IPS-20b (cell line): ENCODE results near the gene RPS6KA3.
"Not testable (repeated sequence)": the region's sequence is repeated elsewhere in the genome, so short reads cannot be mapped to it uniquely, and the experiment has no call there.

Experiments used
- H3K27ac ChIP-seq: one replicate; pipeline ENCODE4 v1.5.1; 2013; ENCODE audit warnings: low read length
- H3K27me3 ChIP-seq: 2 replicates; pipeline ENCODE4 v1.6.1; 2013; ENCODE audit warnings: mild to moderate bottlenecking, low read length, inconsistent platforms; ENCODE audit not compliant: insufficient read depth
- H3K36me3 ChIP-seq: 2 replicates; pipeline ENCODE4 v1.6.1; 2013; ENCODE audit warnings: low read depth, mild to moderate bottlenecking, inconsistent platforms, low read length, moderate library complexity; ENCODE audit not compliant: insufficient read depth
- H3K4me1 ChIP-seq: 2 replicates; pipeline ENCODE4 v1.6.1; 2013; ENCODE audit warnings: mild to moderate bottlenecking, control low read depth, inconsistent platforms, low read length, moderate library complexity; ENCODE audit not compliant: insufficient read depth
- H3K4me3 ChIP-seq: 2 replicates; pipeline ENCODE4 v1.5.1; 2013; ENCODE audit warnings: mild to moderate bottlenecking, low read length, inconsistent platforms
- H3K9ac ChIP-seq: 2 replicates; pipeline ENCODE4 v1.6.1; 2013; ENCODE audit warnings: low read depth, mild to moderate bottlenecking, inconsistent platforms, low read length, moderate library complexity
- H3K9me3 ChIP-seq: 2 replicates; pipeline ENCODE4 v1.6.1; 2013; ENCODE audit warnings: mild to moderate bottlenecking, low read depth, low read length, inconsistent platforms; ENCODE audit not compliant: insufficient read depth

Gene RPS6KA3

DNA sequence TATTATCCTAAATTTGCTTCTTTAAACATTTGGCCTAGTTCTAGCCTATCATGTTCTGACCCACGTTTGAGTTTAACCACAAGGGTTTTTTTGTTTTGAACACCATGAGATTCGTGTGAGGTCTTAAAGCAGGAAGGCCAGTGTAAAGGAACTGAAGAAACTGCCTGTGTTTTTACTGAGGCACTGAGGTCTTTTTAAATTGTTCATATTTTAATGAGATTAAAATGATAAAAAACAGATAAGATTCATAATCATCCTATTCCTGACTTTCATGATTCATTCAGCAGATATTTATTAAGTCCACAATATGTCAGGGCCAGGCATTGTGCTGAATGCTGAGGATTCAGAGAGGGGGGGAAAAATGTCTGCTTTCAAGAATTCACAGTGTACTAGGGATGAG is 3.2 kb downstream of the RPS6KA3 start:
- Histone ChIP-seq H3K27me3 (peaks cover 18% of the 10 kb centered on the region), H3K9ac (no peak overlapping the region), H3K4me3 (no peak overlapping the region), H3K36me3 (no peaks in the 10 kb centered on the region), H3K27ac (no peak overlapping the region), H3K4me1 (peaks cover 6% of the 10 kb centered on the region; the same call in 1 of the 2 replicates), H3K9me3 (no peaks in the 10 kb centered on the region)

DNA sequence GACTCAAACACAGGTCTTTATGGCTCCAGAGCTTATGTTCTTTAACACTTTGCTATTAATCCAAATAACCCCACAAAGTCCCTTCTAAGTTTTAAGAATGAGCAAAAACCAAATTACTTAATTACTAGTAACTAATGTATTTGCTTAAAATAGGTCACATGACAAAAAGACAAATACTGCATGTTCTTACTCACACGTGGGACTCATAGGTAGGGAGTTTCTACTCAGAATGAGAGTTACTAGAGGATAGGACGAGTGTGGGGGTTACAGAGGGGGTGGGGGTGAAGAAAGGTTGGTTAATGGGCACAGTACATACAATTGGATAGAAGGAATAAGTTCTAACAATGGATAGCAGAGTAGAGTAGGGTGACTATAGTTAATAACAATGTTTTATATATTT is 5.8 kb downstream of the RPS6KA3 start:
- Histone ChIP-seq H3K9me3 (no peaks in the 10 kb centered on the region), H3K4me3 (no peak overlapping the region), H3K4me1 (peaks cover 6% of the 10 kb centered on the region; the same call in 1 of the 2 replicates), H3K27ac (no peak overlapping the region), H3K27me3 (peaks cover 15% of the 10 kb centered on the region; the same call in 1 of the 2 replicates), H3K36me3 (no peaks in the 10 kb centered on the region), H3K9ac (no peak overlapping the region)

DNA sequence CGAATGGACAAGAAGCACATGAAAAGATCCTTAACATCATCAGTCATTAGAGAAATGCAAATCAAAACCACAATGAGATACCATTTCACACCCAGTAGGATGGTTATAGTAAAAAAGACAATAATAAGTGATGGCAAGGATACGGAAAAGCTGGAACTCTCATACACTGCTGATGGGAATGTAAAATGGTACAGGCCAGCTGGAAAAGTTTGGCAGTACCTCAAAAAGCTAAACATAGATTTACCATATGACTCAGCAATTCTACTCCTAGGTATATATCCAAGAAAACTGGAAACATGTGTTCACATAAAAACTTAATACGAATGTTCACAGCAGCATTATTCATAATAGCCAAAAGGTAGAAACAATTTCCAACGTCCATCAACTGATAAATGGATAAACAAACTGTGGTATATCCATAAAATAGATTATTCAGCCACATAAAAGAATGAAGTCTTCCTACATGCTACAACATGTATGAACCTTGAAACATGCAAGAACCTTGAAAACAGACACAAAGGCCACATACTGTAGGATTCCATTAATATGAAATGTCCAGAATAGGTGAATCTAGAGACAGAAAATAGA is 11.9 kb downstream of the RPS6KA3 start:
- no peak overlapping the region for H3K4me3 ChIP-seq
- no peaks in the 10 kb centered on the region for H3K36me3 ChIP-seq
- H3K9ac ChIP-seq = no peak overlapping the region
- H3K9me3 ChIP-seq = no peaks in the 10 kb centered on the region
- no peaks in the 10 kb centered on the region; the same call in 1 of the 2 replicates for H3K4me1 ChIP-seq
- H3K27me3 ChIP-seq = no peaks in the 10 kb centered on the region
- H3K27ac ChIP-seq = no peak overlapping the region

DNA sequence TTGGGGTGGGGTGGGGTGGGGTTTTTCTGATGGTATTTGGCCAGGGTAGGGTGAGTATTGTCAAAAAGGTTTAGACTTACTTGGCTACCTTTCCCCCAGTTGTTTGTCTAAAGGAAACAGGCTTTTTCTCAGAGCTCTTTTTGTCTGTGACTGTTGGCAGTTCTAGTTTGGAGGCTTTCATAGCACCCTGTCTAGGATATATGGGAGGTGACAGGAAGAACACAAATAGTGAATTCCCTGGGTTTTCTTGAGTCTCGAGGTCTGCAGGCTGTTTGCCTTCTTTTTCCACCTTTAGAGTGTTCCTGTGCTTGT is 13.5 kb downstream of the RPS6KA3 start:
- no peak overlapping the region for H3K4me3 ChIP-seq
- no peaks in the 10 kb centered on the region for H3K27me3 ChIP-seq
- no peaks in the 10 kb centered on the region; the same call in 1 of the 2 replicates for H3K4me1 ChIP-seq
- no peaks in the 10 kb centered on the region for H3K9me3 ChIP-seq
- no peak overlapping the region for H3K9ac ChIP-seq
- no peaks in the 10 kb centered on the region for H3K36me3 ChIP-seq
- no peak overlapping the region for H3K27ac ChIP-seq

DNA sequence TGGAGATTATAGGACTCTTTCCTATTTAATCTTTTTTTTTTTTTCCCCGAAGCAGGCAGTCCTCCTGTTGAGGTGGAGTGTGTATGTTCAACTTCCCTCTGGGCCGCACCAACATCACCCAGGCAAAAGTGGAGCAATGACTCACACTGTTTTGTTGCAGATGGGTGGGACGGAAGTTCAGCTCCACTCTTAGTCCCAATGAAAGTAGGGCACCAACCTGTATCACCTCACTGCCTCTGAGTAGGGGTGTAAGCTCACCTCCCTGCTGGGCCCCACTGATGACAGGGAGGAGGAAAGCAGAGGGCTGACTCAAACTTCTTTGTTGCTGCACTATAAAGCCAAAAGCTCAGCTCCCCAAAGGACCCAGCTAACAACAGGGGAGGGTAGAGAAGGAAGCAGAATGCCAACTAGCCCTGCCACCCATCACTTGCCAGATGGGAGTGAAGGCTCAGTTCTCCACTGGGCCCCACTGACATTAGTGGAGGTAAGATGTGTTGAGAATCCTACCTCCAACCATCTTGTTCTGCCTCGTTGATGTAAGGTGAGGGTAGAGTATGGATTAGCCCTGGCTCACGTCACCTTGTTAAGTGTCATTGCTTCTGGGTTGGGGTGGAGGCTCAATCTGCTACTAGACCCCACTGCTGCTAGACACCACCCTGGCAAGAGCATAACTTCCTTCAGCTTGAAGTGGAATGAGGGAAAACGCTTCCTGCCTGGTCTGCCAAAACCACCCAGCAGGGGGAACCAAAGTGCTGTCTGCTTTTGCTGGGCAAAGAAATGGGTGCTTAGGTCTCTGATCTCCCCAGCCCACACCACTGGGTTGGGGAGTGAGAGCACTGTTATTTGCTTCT is 14.1 kb downstream of the RPS6KA3 start:
- H3K4me1 ChIP-seq = no peaks in the 10 kb centered on the region; the same call in 1 of the 2 replicates
- no peaks in the 10 kb centered on the region for H3K36me3 ChIP-seq
- H3K9me3 ChIP-seq = no peaks in the 10 kb centered on the region
- no peak overlapping the region for H3K4me3 ChIP-seq
- no peaks in the 10 kb centered on the region for H3K27me3 ChIP-seq
- no peak overlapping the region for H3K27ac ChIP-seq
- no peak overlapping the region for H3K9ac ChIP-seq

DNA sequence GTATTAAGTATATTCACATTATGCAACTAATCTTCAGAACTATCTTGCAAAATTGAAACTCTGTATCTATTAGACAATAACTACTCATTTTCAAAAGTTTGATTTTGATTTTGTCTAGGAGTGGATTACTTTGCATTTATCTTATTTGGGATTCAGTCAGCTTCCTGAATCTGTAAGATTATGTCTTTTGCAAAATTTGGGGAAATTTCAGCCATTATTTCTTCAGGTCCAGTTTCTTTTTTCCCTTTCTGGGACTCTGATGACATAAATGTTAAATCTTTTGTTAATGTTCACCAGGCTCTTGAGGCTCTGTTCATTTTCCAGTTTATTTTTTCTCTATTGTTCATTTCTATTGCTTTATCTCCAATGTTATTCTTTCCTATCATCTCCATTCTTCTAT is 15.0 kb downstream of the RPS6KA3 start:
- H3K4me3 ChIP-seq = no peak overlapping the region

DNA sequence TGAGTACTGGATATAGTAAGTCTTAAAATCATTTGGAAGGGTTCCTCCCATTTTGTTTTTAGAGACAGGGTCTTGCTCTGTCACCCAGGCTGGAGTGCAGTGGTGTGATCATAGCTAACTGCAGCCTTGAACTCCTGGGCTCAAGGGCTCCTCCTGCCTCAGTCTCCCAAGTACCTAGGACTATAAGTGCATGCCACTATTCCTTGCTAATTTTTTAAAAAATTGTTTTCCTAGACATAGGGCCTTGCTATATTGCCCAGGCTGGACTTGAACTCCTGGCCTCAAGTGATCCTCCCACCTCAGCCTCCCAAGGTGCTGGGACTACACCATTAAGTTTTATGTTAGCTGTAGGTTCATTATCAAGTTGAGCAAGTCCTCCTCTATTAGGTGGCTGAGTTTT is 16.6 kb downstream of the RPS6KA3 start:
- not testable (repeated sequence) for H3K27me3 ChIP-seq, H3K9me3 ChIP-seq, H3K27ac ChIP-seq, H3K4me1 ChIP-seq, H3K4me3 ChIP-seq, H3K36me3 ChIP-seq, H3K9ac ChIP-seq

More for the DNA sequence above, 15.0 kb downstream of the RPS6KA3 start:
- Histone ChIP-seq H3K27me3 (no peaks in the 10 kb centered on the region), H3K27ac (no peak overlapping the region), H3K9ac (no peak overlapping the region), H3K4me1 (no peaks in the 10 kb centered on the region; the same call in 1 of the 2 replicates), H3K9me3 (no peaks in the 10 kb centered on the region), H3K36me3 (no peaks in the 10 kb centered on the region)

DNA sequence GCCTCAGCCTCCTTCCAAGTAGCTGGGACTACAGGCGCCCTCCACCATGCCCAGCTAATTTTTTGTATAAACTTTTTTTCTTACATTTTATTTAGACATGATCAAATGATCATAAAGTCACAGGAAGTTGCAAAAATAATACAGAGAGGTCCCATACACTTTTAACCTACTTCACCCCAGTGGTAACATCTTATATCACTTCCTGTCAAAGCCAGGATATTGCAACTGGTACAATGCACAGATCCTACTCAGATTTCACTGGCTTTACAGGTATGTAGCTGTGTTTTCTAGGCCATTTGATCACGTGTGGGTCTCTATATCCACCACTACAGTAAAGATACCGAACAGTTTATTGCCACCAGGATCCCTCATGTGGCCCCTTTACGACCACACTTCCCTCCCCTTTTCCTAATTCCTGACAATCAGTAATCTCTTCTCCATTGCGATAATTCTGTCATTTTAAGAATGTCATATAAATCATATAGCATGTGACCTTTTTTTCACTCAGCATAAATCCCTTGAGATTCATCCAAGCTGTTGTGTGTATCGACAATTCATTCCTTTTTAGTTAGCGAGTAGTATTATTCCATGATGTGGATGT is 18.0 kb downstream of the RPS6KA3 start:
- H3K4me3 ChIP-seq = no peak overlapping the region
- H3K9me3 ChIP-seq = no peaks in the 10 kb centered on the region
- H3K27me3 ChIP-seq = no peaks in the 10 kb centered on the region
- no peak overlapping the region for H3K27ac ChIP-seq
- H3K4me1 ChIP-seq = no peaks in the 10 kb centered on the region; the same call in 1 of the 2 replicates
- no peaks in the 10 kb centered on the region for H3K36me3 ChIP-seq
- no peak overlapping the region for H3K9ac ChIP-seq

DNA sequence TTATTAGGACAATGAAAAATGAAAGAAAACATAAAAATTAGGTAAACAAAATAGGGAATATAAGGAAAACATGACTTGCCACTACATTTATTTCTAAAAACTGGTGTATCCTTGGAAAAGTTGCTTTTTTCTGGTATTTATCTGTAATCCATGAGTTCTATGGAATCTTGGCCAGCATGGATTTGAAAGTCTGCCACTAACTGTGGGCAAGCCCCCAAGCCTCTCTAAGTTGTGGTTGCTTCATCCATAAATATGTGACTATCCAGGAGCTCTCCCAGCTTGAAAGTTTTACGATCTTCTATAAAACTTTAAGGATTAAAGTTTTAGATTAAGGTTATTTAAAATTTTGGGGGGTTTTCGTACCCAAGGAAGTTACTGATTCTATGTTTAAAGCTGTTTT is 21.8 kb downstream of the RPS6KA3 start:
- no peaks in the 10 kb centered on the region for H3K27me3 ChIP-seq
- H3K27ac ChIP-seq = no peak overlapping the region
- H3K4me1 ChIP-seq = no peaks in the 10 kb centered on the region
- no peaks in the 10 kb centered on the region for H3K36me3 ChIP-seq
- no peaks in the 10 kb centered on the region for H3K9me3 ChIP-seq
- H3K4me3 ChIP-seq = no peak overlapping the region
- H3K9ac ChIP-seq = no peak overlapping the region

DNA sequence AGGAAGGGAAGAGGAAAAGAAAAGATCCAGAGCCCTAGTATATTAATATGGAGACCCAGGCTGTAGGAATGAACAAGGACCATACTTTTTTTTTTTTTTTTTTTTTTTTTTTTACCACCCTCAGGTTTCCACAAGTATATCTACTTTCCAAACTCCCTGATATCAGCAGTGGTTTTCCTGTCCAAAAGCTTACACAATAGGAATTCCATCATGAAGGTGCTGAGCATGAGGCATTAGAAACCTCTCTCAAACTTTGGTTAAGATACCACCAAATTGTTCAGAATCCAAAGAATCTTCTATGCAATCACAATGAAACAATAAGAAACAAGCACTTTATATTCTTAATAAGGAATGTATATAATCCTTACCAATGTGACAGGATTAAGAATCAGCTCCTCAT is 26.5 kb downstream of the RPS6KA3 start:
- Histone ChIP-seq H3K4me3 (no peak overlapping the region), H3K9me3 (no peaks in the 10 kb centered on the region), H3K9ac (no peak overlapping the region), H3K27ac (no peak overlapping the region), H3K27me3 (no peaks in the 10 kb centered on the region), H3K4me1 (no peaks in the 10 kb centered on the region), H3K36me3 (no peaks in the 10 kb centered on the region)

DNA sequence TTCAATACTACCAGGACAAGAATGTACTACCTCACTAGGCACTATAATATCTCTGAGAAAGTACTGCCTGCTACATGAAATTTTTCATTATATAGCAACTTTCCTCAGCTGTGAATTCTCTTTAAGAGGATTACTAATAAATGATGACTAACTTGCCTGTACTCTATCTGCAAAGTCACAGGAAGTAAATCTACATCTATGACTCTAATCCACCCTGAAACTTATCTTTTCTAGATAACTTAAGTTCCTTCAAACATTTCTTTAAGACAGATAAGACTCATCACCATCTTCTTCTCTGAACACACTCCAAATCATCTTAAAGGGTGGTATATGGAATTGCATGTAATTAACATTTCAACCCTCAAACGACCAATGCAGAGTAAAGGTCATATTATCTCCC is 28.8 kb downstream of the RPS6KA3 start:
- Histone ChIP-seq H3K9me3 (no peaks in the 10 kb centered on the region), H3K27ac (no peak overlapping the region), H3K4me3 (no peak overlapping the region), H3K4me1 (no peaks in the 10 kb centered on the region), H3K27me3 (no peaks in the 10 kb centered on the region), H3K9ac (no peak overlapping the region), H3K36me3 (no peaks in the 10 kb centered on the region)

DNA sequence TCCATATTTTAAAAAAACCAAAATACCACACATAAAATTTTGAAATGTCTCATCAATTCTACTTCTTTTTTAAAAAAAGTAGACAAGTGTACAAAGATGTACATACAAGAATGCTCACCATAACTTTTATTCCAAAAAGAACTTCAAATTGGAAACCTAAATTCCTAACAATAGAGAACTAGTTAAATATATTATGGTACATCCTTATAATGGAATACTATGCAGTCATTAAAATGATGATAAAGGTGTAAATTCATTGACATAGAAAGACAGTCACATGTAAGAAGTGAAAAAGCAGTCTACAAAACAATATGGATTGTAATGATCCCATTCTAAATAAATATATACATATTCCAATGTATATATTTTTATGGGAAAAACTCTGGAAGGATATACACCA is 31.0 kb downstream of the RPS6KA3 start:
- Histone ChIP-seq H3K27ac (no peak overlapping the region), H3K4me1 (no peaks in the 10 kb centered on the region), H3K36me3 (no peaks in the 10 kb centered on the region), H3K27me3 (no peaks in the 10 kb centered on the region), H3K4me3 (no peak overlapping the region), H3K9ac (no peak overlapping the region), H3K9me3 (no peaks in the 10 kb centered on the region)
